PFSK-1 (cell line): ENCODE measurements around the gene PPP1R15A.

Source experiments
- FOXP2 ChIP-seq: optimal IDR thresholded peaks from 2 replicates; pipeline ENCODE3; 2011; ENCODE audit warnings: borderline replicate concordance, control low read depth, inconsistent platforms; ENCODE audit not compliant: insufficient read depth; ENCODE audit errors: extremely low read length, extremely low read depth
- POLR2AphosphoS5 ChIP-seq: IDR thresholded peaks from 2 replicates; pipeline ENCODE4 v1.6.1; 2012; ENCODE audit warnings: low read depth, mild to moderate bottlenecking, control low read depth, low read length, moderate library complexity
- SIN3A ChIP-seq: IDR thresholded peaks from 2 replicates; pipeline ENCODE4 v1.6.1; 2012; ENCODE audit warnings: mild to moderate bottlenecking, low read length, moderate library complexity, borderline replicate concordance; ENCODE audit not compliant: insufficient read depth
- TAF1 ChIP-seq: IDR thresholded peaks from 2 replicates; pipeline ENCODE4 v1.6.1; 2012; ENCODE audit warnings: low read length, control low read depth, borderline replicate concordance; ENCODE audit not compliant: insufficient read depth
- TF ChIP-seq, protein P1 (sequence below), 2 experiments: IDR thresholded peaks; 2 replicates each; pipeline versions ENCODE4 v1.6.1 to v1.8.0; 2011 to 2012; ENCODE audit warnings: low read depth in 2 of 2, low read length in 2 of 2, control low read depth in 1 of 2, inconsistent platforms in 1 of 2, mild to moderate bottlenecking in 1 of 2, moderate library complexity in 1 of 2; ENCODE audit not compliant: insufficient read depth in 1 of 2

PPP1R15A gene

DNA sequence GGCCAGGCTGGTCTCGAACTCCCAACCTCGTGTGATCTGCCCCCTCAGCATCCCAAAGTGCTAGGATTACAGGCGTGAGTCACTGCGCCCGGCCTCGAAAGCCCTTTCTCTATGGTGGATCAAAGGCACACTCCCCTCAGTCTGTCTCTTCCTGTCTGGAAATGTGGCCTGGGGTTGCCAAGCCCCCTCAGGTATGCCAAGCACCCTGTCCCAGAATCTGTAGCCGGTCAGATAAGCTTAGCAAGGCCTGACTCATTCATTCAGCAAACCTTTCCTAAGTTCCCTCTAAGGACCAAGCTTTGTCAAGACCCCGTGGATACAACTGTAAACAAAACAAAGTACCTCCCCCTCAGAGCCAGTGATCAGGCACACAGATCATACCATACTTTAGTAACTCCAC is 42.0 kb downstream of the PPP1R15A start:
- TF ChIP-seq, protein P1, sequence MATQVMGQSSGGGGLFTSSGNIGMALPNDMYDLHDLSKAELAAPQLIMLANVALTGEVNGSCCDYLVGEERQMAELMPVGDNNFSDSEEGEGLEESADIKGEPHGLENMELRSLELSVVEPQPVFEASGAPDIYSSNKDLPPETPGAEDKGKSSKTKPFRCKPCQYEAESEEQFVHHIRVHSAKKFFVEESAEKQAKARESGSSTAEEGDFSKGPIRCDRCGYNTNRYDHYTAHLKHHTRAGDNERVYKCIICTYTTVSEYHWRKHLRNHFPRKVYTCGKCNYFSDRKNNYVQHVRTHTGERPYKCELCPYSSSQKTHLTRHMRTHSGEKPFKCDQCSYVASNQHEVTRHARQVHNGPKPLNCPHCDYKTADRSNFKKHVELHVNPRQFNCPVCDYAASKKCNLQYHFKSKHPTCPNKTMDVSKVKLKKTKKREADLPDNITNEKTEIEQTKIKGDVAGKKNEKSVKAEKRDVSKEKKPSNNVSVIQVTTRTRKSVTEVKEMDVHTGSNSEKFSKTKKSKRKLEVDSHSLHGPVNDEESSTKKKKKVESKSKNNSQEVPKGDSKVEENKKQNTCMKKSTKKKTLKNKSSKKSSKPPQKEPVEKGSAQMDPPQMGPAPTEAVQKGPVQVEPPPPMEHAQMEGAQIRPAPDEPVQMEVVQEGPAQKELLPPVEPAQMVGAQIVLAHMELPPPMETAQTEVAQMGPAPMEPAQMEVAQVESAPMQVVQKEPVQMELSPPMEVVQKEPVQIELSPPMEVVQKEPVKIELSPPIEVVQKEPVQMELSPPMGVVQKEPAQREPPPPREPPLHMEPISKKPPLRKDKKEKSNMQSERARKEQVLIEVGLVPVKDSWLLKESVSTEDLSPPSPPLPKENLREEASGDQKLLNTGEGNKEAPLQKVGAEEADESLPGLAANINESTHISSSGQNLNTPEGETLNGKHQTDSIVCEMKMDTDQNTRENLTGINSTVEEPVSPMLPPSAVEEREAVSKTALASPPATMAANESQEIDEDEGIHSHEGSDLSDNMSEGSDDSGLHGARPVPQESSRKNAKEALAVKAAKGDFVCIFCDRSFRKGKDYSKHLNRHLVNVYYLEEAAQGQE (IDR thresholded peaks at IDR 0.05; ENCODE audit: insufficient read depth in 1 of 2, low read depth in 2 of 2, low read length in 2 of 2), result no peak
- TF ChIP-seq SIN3A, result no peak
- no peak for TF ChIP-seq POLR2AphosphoS5

DNA sequence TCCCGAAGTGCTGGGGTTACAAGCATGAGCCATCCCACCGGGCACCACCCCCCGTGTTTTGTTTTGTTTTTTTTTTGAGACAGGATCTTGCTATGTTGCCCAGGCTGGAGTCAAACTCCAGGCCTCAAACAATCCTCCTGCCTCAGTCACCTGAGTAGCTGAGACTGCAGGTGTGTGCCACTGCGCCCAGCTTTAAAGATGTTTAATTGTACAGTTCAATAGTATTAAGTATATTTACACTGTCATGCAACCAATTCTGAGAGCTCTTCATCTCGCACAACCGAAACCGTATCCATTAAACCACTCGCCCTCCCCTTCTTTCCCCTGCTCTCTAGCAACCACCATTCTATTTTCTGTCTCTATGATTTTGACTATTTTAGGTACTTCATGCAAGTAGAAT is 43.5 kb downstream of the PPP1R15A start:
- no peak for TF ChIP-seq SIN3A
- no peak for TF ChIP-seq TAF1

DNA sequence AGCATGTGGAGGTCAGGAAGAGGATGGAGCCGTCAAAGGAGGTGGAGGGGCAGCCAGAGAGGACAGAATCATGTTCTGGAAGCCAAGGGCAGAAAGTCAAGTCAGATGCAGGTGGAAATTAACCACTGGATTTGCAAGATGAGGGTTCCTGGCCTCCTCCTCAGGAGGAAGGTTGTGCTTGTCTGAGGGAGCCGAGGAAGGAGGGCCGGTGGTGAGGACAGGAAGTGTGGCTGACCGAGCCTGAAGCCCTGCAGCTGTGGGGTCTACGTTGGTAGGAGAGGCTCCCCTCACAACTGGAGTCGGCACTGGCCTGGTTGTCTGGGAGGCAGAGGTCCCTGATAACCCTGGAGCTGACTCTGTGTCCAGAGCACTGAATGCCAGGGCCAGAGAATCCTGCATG is 45.9 kb downstream of the PPP1R15A start:
- TF ChIP-seq SIN3A (no peak), FOXP2 (no peak), TAF1 (no peak), POLR2AphosphoS5 (no peak)
- TF ChIP-seq, protein P1 (IDR thresholded peaks at IDR 0.05; ENCODE audit: insufficient read depth in 1 of 2, low read depth in 2 of 2, low read length in 2 of 2), result no peak

DNA sequence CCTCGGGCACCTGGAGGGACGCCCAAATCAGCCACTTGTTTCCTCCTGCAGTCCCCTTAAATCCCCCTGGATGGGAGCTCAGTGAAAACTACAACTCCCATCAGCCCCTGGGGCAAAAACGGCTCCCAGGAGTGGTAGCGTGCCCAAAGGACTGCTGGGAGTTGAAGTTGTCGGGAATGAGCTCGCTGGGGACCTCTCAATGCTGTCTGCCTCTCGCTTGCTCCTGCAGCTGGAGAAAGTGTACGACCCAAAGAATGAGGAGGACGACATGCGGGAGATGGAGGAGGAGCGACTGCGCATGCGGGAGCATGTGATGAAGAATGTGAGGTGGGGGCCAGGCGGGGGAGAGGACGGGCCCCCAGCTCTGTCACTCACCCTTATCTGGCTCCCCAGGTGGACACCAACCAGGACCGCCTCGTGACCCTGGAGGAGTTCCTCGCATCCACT is 46.6 kb downstream of the PPP1R15A start:
- no peak for TF ChIP-seq TAF1
- TF ChIP-seq, protein P1 (IDR thresholded peaks at IDR 0.05; ENCODE audit: insufficient read depth in 1 of 2, low read depth in 2 of 2, low read length in 2 of 2), result no peak
- no peak for TF ChIP-seq FOXP2
- TF ChIP-seq POLR2AphosphoS5, result no peak
- TF ChIP-seq SIN3A, result no peak

DNA sequence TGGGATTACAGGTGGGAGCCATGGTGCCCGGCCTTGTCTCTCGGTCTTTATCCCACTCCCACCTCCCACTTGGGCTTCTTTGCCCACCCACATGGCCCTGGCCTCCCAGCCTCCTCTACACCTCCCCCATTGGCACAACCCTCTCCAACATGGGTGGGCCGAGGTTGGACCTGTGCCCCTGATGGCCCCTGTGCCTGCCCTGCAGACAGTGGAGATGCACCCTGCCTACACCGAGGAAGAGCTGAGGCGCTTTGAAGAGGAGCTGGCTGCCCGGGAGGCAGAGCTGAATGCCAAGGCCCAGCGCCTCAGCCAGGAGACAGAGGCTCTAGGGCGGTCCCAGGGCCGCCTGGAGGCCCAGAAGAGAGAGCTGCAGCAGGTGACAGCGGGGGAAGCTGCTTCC is 48.7 kb downstream of the PPP1R15A start:
- TF ChIP-seq POLR2AphosphoS5 (no peak), SIN3A (no peak), TAF1 (no peak)
- TF ChIP-seq, protein P1 (IDR thresholded peaks at IDR 0.05; ENCODE audit: insufficient read depth in 1 of 2, low read depth in 2 of 2, low read length in 2 of 2), result no peak
